Neural progenitor cell (in vitro differentiated cells): ENCODE results near the gene PIM3. TPM values are rescaled to one million over a fixed set of nuclear protein-coding genes. Genes with fewer than 3 reads are reported as not detected.

Source experiments
- DNase-seq: peaks from one replicate; pipeline ENCODE4 v3.0.0-alpha.2; 2016; ENCODE audit warnings: low spot score
- H2AFZ ChIP-seq: fragments of 200-600 bp; sonication (generic); replicated peaks from 2 replicates; pipeline ENCODE4 v1.6.1; 2016; ENCODE audit warnings: antibody characterized with exemption
- H3F3A ChIP-seq: fragments of 200-600 bp; sonication (generic); 2 replicates; pipeline ENCODE4 v1.6.1; 2016; ENCODE audit warnings: antibody characterized with exemption, low read depth
- H3K27ac ChIP-seq: fragments of 200-600 bp; sonication (generic); 2 replicates; pipeline ENCODE4 v1.5.1; 2016; ENCODE audit warnings: mild to moderate bottlenecking
- H3K27me3 ChIP-seq: fragments of 200-600 bp; sonication (generic); 2 replicates; pipeline ENCODE4 v1.6.1; 2016; ENCODE audit warnings: mild to moderate bottlenecking, moderate library complexity
- H3K36me3 ChIP-seq: fragments of 200-600 bp; sonication (generic); 2 replicates; pipeline ENCODE4 v1.5.1; 2016
- H3K4me1 ChIP-seq: fragments of 200-600 bp; sonication (generic); 2 replicates; pipeline ENCODE4 v1.6.1; 2016; ENCODE audit warnings: mixed run types
- H3K4me2 ChIP-seq: fragments of 200-600 bp; sonication (generic); 2 replicates; pipeline ENCODE4 v1.6.1; 2016
- H3K4me3 ChIP-seq: fragments of 200-600 bp; sonication (generic); 2 replicates; pipeline ENCODE4 v1.5.1; 2016
- H3K79me2 ChIP-seq: fragments of 200-600 bp; sonication (generic); 2 replicates; pipeline ENCODE4 v1.6.1; 2016; ENCODE audit warnings: low read depth
- H3K9ac ChIP-seq: fragments of 200-600 bp; sonication (generic); 2 replicates; pipeline ENCODE4 v1.6.1; 2016
- H3K9me3 ChIP-seq: fragments of 200-600 bp; sonication (generic); 2 replicates; pipeline ENCODE4 v1.5.1; 2016; ENCODE audit warnings: low read depth
- H4K20me1 ChIP-seq: fragments of 200-600 bp; sonication (generic); 2 replicates; pipeline ENCODE4 v1.6.1; 2016; ENCODE audit warnings: low read depth
- H3K27ac Mint-ChIP-seq: 3 replicates; pipeline ENCODE4 v1.8.0; 2021; ENCODE audit warnings: mixed read lengths
- H3K27me3 Mint-ChIP-seq: 2 replicates; pipeline ENCODE4 v1.8.0; 2022; ENCODE audit warnings: low read depth, mild to moderate bottlenecking, inconsistent platforms, moderate library complexity, mixed read lengths; ENCODE audit not compliant: insufficient read depth
- H3K36me3 Mint-ChIP-seq: 3 replicates; pipeline ENCODE4 v1.8.0; 2021; ENCODE audit warnings: mixed read lengths
- H3K4me1 Mint-ChIP-seq: 3 replicates; pipeline ENCODE4 v1.8.0; 2021; ENCODE audit warnings: mixed read lengths
- H3K4me3 Mint-ChIP-seq: 3 replicates; pipeline ENCODE4 v1.8.0; 2021; ENCODE audit warnings: mild to moderate bottlenecking, moderate library complexity, mixed read lengths
- H3K9me3 Mint-ChIP-seq: 3 replicates; pipeline ENCODE4 v1.8.0; 2020; ENCODE audit warnings: mixed read lengths
- EZH2 ChIP-seq: fragments of 200-600 bp; sonication (generic); IDR thresholded peaks from 2 replicates; pipeline ENCODE4 v1.6.1; 2017; ENCODE audit warnings: antibody characterized with exemption, mild to moderate bottlenecking, moderate library complexity
- EZH2phosphoT487 ChIP-seq: fragments of 200-600 bp; sonication (generic); IDR thresholded peaks from 2 replicates; pipeline ENCODE4 v1.6.1; 2017; ENCODE audit warnings: antibody characterized with exemption
- total RNA-seq: library from RNA; depleted of rRNA; stranded (reverse); fragments of >200 nt; gene quantifications from 2 replicates; pipeline ENCODE4 v1.2.3, GENCODE V29; 2015; ENCODE audit warnings: low replicate concordance
- TF ChIP-seq, protein P1 (sequence below): fragments of 200-600 bp; sonication (generic); IDR thresholded peaks from 2 replicates; pipeline ENCODE4 v1.5.1; 2017; ENCODE audit warnings: antibody characterized with exemption, mild to moderate bottlenecking

Gene PIM3
- total RNA-seq, 1 donor from 2014 or later, result 15.1 TPM

DNA sequence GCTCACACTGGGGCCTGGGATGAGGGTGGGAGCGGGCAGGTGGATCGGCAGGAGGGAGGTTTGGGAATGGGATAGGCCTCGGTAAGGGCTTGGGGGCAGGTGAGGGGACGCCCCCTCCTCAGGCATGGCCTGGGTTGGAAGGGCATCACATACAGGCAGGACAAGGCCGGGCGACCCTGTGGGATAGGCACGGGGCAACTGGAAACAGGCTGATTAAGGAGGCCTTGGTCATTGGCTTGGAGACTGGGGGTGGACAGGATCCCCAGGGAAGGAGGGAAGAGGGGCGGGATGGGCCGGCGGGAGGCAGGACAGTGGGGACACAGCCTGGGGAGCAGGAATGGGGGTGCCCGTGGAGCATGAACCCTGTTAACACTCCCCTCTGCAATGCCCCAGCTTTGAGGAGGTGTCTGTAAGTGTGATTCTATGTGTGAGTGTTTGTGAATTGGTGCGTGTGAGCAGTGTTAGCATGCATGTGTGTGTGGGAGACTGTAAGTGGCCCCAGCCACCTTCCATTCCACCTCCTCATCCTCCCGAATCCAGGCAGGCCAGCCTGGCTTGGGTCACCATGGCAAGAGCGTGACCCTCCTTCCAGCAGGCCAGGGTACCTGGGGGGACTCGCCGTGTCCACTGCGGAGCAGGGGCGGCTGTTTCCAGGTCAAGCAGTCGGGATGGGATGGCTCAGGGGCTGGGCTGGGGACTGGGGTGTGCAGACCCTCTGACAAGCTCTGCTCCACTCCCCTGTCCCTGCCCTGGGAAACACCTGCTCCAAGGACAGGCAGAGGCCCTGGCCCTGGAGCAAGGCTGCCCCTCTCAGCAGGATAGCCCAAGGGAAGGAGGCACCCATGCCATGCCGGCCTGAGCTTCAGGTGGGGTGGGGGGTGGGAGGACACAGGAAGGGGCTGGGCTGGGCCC, 3.4 kb upstream of the PIM3 start:
- no peak overlapping the region for H3K4me2 ChIP-seq
- no peaks in the 10 kb centered on the region for H3K4me1 ChIP-seq
- no peaks in the 10 kb centered on the region for H3F3A ChIP-seq
- Mint-ChIP-seq H3K36me3 (no peaks in the 10 kb centered on the region), H3K4me3 (no peak overlapping the region), H3K4me1 (peaks cover 7% of the 10 kb centered on the region), H3K27me3 (no peaks in the 10 kb centered on the region), H3K27ac (peak overlapping the region; percentile 96), H3K9me3 (no peaks in the 10 kb centered on the region)
- DNase-seq, result no peak
- H3K36me3 ChIP-seq, result no peaks in the 10 kb centered on the region
- no peak overlapping the region for H3K9ac ChIP-seq
- H3K9me3 ChIP-seq, result no peaks in the 10 kb centered on the region
- no peak overlapping the region for H2AFZ ChIP-seq
- peaks cover 8% of the 10 kb centered on the region for H3K27me3 ChIP-seq
- H3K27ac ChIP-seq, result no peak overlapping the region
- peaks cover 14% of the 10 kb centered on the region for H3K79me2 ChIP-seq
- H4K20me1 ChIP-seq, result peaks cover 12% of the 10 kb centered on the region
- no peak overlapping the region for H3K4me3 ChIP-seq
- TF ChIP-seq, protein P1, sequence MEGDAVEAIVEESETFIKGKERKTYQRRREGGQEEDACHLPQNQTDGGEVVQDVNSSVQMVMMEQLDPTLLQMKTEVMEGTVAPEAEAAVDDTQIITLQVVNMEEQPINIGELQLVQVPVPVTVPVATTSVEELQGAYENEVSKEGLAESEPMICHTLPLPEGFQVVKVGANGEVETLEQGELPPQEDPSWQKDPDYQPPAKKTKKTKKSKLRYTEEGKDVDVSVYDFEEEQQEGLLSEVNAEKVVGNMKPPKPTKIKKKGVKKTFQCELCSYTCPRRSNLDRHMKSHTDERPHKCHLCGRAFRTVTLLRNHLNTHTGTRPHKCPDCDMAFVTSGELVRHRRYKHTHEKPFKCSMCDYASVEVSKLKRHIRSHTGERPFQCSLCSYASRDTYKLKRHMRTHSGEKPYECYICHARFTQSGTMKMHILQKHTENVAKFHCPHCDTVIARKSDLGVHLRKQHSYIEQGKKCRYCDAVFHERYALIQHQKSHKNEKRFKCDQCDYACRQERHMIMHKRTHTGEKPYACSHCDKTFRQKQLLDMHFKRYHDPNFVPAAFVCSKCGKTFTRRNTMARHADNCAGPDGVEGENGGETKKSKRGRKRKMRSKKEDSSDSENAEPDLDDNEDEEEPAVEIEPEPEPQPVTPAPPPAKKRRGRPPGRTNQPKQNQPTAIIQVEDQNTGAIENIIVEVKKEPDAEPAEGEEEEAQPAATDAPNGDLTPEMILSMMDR, result no peak
- TF ChIP-seq EZH2phosphoT487 (no peak), EZH2 (no peak)

DNA sequence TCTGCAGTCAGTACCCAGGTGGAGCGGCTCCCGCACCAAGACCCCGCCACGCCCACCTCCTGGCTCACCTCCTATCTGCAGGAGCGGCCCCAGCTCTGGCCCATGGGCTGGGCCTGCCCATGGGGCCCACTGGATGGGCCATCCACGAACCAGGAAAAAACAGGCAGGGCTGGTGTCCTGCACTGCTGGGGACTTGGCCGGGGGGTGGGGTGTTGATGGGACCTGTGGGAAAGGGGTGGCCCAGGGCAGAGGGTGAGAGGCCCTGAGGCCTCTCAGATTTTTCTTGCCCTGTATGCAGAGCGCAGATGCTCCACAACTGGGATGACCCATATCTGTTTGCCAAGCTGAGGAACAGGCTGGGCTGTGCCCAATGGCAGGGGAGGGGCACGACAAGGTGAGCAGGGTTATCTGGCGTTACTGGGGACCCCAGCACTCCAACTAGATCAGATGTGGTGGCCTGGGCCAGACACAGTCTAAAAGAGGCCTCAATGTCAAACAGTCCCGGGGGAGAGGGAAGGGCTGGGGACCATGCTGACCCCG, 2.7 kb upstream of the PIM3 start:
- Histone ChIP-seq H3K4me1 (peaks cover 5% of the 10 kb centered on the region), H4K20me1 (peaks cover 19% of the 10 kb centered on the region), H3K27me3 (peaks cover 8% of the 10 kb centered on the region), H2AFZ (no peak overlapping the region), H3K27ac (no peak overlapping the region), H3K36me3 (no peaks in the 10 kb centered on the region), H3K4me3 (no peak overlapping the region), H3K79me2 (peaks cover 21% of the 10 kb centered on the region), H3K4me2 (no peak overlapping the region), H3K9me3 (no peaks in the 10 kb centered on the region), H3K9ac (no peak overlapping the region), H3F3A (no peaks in the 10 kb centered on the region)
- H3K27me3 Mint-ChIP-seq, result no peaks in the 10 kb centered on the region
- no peaks in the 10 kb centered on the region for H3K36me3 Mint-ChIP-seq
- H3K27ac Mint-ChIP-seq, result no peak overlapping the region
- H3K4me3 Mint-ChIP-seq, result peak overlapping the region; percentile 57
- no peak for DNase-seq
- H3K9me3 Mint-ChIP-seq, result no peaks in the 10 kb centered on the region
- H3K4me1 Mint-ChIP-seq, result peaks cover 7% of the 10 kb centered on the region
- TF ChIP-seq EZH2, result no peak
- TF ChIP-seq, protein P1, result no peak
- TF ChIP-seq EZH2phosphoT487, result no peak

DNA sequence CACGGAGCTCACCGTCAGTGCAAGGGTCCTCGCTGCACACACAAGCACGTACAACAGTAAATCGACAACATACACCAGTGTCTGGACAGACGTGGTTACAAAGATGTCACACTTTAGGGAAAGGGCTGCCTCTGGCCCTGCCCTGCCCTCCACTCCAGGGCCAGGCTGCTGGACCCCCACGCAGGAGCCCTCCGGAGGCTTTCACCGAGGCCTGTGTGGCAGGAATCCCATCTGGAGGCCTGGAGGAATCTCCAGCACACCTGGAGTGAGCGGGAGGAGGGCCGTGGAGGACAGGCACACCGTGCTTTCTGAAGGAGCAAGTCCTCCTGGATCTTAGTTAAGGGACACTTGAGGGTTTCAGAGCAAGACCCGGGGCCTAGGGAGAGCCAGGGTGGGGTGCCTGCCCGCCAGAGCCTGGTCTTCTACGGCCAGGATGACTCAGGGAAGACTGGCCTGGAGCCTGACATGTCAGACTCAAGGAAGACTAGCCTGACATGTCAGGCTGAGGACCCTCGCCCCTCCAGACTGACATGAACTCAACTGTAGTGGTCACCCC, 2.1 kb upstream of the PIM3 start:
- Histone ChIP-seq H4K20me1 (peaks cover 25% of the 10 kb centered on the region), H2AFZ (no peak overlapping the region), H3K79me2 (peaks cover 26% of the 10 kb centered on the region), H3K9ac (no peak overlapping the region), H3K27ac (no peak overlapping the region), H3K4me3 (no peak overlapping the region), H3K27me3 (peaks cover 8% of the 10 kb centered on the region), H3K4me2 (no peak overlapping the region), H3K4me1 (peaks cover 5% of the 10 kb centered on the region), H3K9me3 (no peaks in the 10 kb centered on the region), H3F3A (no peaks in the 10 kb centered on the region), H3K36me3 (no peaks in the 10 kb centered on the region)
- no peak overlapping the region for H3K27ac Mint-ChIP-seq
- H3K4me3 Mint-ChIP-seq, result peak overlapping the region; percentile 82
- TF ChIP-seq, protein P1, result no peak
- TF ChIP-seq EZH2phosphoT487, result no peak
- no peak for TF ChIP-seq EZH2
- H3K36me3 Mint-ChIP-seq, result no peaks in the 10 kb centered on the region
- H3K27me3 Mint-ChIP-seq, result no peaks in the 10 kb centered on the region
- H3K4me1 Mint-ChIP-seq, result peaks cover 7% of the 10 kb centered on the region
- DNase-seq, result no peak
- H3K9me3 Mint-ChIP-seq, result no peaks in the 10 kb centered on the region
